GM18951 (cell line): ENCODE data around the gene NCAN.
A peak's percentile ranks its signal among the peaks of the same experiment; 100 is the strongest.

Source experiments
- POLR2A ChIP-seq: IDR thresholded peaks from 4 replicates; pipeline ENCODE4 v1.6.1; 2011; ENCODE audit warnings: mild to moderate bottlenecking; ENCODE audit not compliant: insufficient read length, insufficient read depth; ENCODE audit errors: extremely low read depth
- in situ Hi-C: fragments of 300-500 bp; cut with MboI; formaldehyde crosslinking; loops from one replicate; pipeline ENCODE4 v1.12.0; 2022; ENCODE audit warnings: low sequenced_read_pairs, mixed read lengths, inconsistent platforms; ENCODE audit not compliant: unreplicated experiment

The NCAN gene

DNA sequence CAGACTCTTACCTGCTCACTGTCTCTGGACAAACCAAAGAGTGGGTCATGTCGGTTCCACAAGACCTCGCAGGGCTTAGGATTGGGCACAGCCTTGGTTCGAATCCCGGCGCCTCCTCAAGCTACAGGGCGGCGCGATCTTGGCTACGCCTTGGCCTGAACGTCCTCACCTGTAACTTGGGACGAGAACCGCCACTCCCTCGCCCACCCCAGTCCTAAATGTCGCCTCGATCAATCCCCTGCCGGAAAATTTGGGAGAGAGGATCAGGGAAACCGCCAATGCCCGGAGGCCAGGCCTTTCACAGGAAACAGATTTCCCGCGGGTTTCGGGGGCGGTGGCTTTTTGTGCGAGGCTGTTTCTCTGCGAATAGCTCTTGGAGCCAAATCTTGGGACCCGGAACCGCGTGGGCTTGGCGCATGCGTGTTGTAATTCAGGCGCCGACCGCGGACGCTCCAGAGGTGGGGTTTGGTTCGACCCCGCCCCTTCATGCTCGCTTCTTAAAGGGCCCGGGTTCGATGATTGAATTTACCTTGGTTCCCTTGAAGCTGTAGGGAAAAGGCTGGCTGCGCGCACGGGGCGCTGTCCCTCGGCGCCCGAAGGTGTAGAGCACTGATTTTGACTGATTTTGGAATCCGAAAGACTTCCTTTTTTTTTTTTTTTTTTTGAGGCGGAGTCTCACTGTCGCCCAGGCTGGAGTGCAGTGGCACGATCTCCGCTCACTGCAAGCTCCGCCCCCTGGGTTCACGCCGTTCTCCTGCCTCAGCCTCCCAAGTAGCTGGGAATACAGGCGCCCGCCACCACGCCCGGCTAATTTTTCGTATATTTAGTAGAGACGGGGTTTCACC lies 8.5 kb upstream of the NCAN start, which contains the start of gene NR2C2AP:
TSS of gene NR2C2AP (minus strand) at position 403 of the 845 bp plus-strand sequence. CDS start at position 49, 354 bp downstream.
- in situ Hi-C loops, result no loop called here
- peak; percentile 64 for TF ChIP-seq POLR2A

DNA sequence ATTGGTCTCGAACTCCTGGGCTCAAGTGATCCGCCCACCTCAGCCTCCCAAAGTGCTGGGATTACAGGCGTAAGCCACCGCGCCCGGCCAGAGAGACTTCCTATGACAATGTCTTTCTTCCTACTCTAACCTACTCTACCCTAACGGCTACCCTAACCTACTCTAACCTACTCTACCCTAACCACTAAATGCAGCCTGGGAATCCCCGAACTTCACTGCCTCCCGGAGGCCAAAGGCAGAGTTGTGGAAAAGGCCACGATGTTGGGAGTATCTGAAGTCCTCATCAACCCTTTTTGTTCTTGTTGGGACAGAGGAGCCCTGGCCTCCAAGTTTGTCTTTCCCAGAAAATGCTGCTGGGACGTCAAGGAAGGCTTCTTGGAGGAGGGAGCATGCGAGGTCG lies 7.6 kb upstream of the NCAN start:
- in situ Hi-C loops, result no loop called here
- no peak for TF ChIP-seq POLR2A

DNA sequence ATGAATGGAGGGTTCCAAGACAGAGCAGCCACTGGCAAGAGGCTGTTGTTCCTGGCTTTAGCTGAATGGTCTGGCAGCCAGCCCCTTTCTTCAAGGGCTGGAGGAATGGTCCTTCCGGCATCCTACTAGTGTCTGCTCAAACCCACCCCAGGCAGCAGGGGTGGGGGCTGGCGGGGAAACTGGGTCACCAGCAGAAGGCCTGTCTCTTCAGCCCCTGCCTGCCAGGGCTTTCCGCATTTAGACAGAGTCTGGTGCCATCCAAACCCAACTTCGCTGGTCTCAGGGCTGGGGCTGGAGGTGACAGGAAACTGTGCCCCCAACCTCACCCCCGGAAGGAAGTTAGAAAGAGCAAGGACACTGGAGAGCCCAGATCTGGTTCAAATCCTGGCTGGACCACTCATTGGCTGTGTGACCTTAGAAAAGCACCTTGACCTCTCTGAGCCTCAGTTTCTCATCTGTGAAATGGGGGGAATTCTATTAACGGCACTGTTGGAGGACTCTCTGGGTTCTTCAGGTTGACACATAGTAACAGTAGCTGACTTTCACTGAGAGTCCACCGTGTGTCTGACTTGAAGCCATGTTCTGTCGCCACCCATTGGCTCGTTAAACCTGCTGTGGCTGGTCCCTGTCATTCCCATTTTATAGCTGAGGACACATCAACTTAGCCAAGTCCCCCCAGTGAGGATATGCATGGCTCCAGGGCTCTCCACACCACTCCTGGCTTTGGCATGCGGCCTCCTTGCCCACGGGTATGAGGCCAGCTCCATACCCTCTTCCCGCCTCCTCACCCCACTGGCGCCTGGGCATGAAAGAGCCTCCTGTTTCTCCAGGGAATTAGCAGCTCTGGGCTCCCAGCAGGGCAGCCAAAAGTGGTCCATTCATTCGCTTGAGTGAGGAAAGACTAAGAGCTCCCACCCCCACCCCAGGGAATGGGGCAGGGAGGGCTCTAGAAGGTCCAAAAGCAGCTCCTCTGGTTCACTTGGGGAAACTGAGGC lies 6.0 kb upstream of the NCAN start:
- TF ChIP-seq POLR2A, result no peak
- in situ Hi-C loops, result no loop called here

DNA sequence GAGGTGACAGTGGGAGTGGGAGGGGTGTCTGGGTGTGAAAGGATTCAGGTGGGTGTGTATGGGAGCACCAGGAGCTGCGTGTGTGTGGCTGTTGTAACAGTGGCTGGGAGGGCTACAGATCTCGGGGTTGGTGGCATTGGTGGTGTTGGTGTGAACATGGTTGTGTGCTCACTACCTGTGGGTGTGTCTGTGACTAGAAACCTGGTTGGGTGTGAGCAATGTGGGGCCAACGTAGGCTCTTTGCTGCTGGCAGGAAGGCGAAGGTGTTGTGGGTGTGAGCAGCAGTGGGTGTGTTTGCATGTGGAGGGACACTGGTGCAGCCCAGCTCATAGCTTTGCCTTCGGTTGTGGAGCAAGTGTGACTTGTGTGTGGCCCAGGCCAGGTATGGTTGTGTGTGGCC lies 4.8 kb upstream of the NCAN start:
- no peak for TF ChIP-seq POLR2A
- in situ Hi-C loops, result no loop called here

DNA sequence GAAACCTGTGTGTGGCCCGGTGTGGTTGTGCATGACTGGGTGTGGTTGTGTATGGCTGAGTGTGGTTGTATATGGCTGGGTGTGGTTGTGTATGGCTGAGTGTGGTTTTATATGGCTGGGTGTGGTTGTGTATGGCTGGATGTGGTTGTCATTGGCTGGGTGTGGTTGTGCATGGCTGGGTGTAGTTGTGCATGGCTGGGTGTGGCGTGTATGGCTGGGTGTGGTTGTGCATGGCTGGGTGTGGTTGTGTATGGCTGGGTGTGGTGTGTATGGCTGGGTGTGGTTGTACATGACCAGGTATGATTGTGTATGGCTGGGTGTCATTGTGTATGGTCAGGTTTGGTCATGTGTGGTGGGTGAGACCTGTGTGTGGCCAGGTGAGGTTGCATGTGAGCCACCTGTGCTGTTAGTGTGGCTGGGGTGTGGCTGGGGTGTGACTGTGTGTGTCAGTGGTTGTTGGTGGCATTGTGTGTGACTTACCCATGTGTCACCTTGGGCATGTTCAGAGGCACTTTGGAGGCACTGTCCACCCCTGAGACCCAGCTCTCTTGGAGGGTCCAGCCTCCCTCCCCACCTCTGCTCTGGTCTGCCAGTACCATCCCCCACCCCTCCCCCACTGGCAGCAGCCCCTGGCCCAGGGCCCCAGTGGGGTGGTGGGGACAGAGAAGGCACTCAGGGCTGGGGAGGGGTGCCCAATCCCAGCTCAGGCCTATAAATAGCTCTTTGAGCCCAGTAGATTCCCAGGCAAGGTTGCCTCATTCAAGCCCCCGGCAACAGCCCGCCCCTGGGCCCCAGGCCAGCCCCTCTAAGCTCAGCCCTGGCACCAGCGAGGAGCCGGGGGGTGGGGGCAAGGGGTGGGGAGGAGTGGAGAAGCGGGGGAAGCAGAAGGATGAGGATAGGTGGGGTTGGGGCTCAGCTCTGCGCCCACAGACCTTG lies 3.9 kb upstream of the NCAN start:
- no peak for TF ChIP-seq POLR2A
- in situ Hi-C loops, result no loop called here

DNA sequence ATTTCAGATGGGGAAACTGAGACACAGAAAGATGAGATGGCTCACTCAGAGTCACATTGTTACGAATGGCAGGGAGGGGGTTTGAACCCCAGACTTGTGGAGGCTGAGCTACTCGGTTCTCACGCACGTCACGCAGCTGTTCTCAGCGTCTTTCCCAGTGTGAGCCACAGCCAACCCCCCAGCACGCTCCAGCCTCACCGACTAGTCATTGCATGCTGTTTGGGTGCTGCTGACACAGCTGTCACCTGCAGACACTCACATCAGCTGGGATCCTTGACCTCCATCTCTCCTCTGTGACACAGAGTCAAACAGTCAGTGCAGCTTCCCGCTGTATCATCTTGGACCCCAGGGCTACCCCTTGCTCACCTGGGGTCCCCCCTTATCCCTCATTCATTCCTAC lies 2.4 kb upstream of the NCAN start:
- TF ChIP-seq POLR2A, result no peak
- in situ Hi-C loops, result no loop called here

DNA sequence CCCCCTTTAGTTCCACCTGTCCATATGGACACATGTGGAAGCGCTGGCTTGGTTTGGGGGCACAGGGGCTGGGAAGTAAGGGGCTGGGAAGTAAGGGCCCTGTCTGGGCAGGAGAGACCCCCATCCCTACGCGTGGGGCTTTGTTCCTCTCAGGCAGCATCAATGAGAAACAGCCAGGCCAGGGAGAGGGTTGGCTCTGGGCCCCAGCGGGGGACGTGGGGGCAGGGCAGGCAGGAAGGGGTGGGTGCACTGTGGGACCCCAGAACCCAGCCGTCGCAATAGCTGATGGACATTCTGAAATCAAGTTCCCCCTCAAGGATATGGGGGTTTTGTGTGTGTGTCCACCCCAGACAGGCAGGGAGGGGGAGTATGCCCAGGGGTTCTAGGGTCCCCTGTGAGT lies 1.2 kb downstream of the NCAN start:
- no peak for TF ChIP-seq POLR2A
- in situ Hi-C loops, result no loop called here

DNA sequence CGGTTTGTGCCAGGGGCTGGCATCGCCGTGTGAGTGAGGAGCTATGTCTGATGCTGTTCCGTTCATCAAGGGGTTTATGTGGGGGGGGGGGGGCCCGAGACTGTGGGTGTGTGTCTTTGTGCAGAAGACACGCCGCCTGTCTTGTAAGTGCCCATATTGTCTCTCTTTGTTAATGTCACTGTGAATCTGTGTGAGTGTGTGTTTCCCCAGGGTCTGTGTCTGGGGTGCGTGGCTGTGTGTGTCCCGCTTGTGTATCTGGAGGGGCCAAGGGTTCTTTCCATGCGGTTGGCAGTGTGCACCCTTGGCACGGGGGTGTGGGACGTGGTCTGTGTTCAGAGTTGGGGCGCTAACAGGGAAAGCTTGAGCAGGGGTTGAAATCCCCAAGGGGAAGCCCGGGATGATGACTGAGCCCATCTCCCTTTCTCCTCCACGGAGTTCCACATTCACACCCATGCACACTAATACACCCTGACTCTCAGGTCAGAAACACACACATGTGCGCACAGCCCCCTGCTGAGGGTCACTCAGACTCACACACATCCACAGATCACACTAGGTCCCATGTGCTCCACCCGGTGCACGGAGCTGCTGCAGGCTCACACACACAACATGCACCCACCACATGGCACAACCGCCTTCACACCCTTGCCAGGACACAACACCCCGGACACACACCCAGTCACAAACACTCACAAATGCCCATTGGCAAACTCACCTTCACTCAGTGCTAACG lies 1.8 kb downstream of the NCAN start:
- TF ChIP-seq POLR2A, result no peak
- in situ Hi-C loops, result no loop called here

DNA sequence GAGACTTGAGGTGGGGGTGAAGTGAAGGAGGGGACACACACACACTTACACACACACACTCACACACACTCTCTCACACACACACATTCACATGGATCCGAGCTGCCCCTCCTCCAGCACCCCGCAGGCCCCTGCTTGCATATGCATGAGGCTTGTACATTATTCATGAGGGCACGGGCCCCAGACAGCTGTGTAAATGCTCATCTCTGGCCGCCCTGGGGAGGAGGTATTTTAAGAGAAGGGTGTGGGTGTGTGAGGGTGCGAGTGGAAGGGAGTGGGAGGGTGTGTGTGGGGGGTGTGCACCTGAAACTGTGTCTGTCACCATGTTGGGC lies 2.4 kb downstream of the NCAN start:
- in situ Hi-C loops, result no loop called here
- TF ChIP-seq POLR2A, result no peak

DNA sequence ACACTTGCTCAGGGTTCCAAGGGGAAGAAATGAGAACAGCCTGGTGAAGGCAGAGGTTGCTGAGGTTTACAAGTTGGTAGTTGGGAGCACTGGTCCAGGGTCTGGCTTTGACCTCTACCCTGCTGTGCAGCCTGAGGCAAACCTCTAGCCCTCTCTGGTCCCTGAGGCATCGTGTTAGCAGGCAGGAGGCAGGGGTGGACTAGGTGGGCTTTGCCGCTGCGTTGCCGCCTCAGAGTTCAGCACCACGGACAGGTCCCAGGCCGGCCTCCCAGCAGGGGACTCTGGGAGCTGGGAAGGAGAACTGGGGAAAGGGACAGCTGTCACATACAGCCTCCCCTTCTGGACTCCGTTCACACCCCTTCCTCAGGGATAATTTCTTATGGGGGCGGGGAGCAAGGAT lies 3.1 kb downstream of the NCAN start:
- no peak for TF ChIP-seq POLR2A
- in situ Hi-C loops, result no loop called here

DNA sequence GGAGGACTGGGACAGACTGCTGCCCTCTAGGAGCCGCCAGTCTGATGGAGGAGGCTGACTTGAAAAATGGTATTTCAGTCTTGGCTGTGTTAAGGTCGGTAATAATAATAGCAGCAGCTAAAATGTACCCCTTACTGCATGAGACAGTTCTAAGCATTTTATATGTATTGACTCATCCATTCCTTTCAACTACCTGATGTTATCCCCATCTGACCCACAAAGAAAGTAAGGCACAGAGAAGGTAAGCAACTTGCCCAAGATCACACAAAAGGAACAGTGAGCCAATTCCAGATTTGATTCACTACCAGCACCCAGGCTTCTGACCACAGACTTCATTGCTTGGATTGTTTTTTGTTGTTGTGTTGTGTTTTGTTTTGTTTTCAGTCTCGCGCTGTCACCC lies 4.0 kb downstream of the NCAN start:
- TF ChIP-seq POLR2A, result no peak
- in situ Hi-C loops, result no loop called here

DNA sequence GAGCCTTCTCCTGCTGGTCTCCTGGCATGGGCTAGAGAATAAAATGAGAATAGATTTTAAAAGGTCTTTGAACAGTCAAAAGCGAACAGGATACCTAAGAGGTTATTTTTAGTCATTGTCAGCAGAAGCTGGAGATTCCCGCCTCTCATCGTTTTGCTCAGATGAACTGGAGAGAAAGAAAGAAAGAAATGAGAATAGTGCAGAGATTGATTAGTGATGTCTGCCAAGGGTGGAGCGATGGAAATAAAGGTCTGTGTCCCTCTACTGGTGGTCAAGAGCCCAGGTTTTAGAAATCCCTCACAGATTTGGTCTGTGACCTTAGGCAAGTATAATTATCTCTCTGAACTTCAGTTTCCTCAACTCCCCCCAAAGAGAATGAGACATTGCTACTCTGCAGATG lies 5.3 kb downstream of the NCAN start:
- in situ Hi-C loops, result no loop called here
- no peak for TF ChIP-seq POLR2A
